ENCODE data around the gene LMOD1. TPM values are rescaled to one million over a fixed set of nuclear protein-coding genes. Genes with fewer than 3 reads are reported as not detected.

Gene LMOD1
- total and polyA plus RNA-seq, 2 of the 8 experiments (the other 6 are each of a cell fraction or from before 2014, with no cell fraction given): 0.77 to 1.4 TPM

DNA sequence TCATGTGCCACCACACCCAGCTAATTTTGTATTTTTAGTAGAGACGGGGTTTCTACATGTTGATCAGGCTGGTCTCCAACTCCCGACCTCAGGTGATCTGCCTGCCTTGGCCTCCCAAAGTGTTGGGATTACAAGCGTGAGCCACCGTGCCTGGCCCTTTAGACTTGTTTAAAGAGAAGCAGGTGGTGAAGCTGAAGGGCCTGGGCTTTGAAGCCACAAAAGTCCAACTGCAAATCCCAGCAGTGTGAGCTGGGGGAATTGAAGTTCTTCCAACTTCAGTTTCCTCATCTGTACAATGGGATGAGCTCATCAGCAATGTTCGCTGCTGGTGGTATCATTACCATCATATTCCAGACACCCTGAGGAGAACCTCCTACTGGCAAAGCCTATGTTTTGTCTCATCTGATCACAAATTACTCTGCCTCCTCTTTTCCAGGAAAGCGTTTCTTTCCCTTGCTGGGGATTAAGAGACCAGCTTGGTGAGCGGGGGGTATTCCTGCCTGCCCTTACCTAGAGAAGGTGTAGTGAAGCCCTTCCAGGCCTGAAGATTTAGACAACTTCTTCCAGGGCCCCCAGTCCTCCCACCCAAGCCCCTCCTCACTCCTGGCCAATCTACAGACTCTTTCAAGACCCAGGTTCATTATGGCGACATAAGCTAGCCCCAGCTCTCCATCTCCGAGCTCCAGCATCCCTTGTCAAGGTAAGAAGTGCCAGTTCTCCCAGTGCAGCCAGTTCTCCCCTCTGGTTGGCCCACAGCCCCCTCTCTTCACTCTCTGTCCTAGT is 60.1 kb downstream of the LMOD1 start:
- no peak overlapping the region for H2AFZ ChIP-seq (ENCODE audit: low read length)
- WGBS, 2 experiments (ENCODE audit: extremely low coverage in 1 of 2, insufficient coverage in 1 of 2, insufficient read length in 1 of 2, insufficient replicate concordance in 2 of 2, low coverage in 1 of 2, low lambda C conversion rate in 2 of 2, missing lambda C conversion rate in 1 of 2): 84% methylated on average over 8 of the region's 9 CpGs; no CpG with 5 or more reads in 1 of the 2 experiments
- H3K4me2 ChIP-seq (ENCODE audit: insufficient read depth in 1 of 2, low read depth in 2 of 2, low read length in 2 of 2): no peak overlapping the region
- peaks cover 4 to 11% (median 7%) of the 10 kb centered on the region in 4 experiments for H3K4me1 ChIP-seq (replicated peaks in 1 of 4; ENCODE audit: control insufficient read depth in 3 of 4, insufficient read depth in 4 of 4, low read length in 3 of 4)
- no peak overlapping the region for H4K8ac ChIP-seq (ENCODE audit: extremely low read depth, insufficient read depth, low read length)
- H3K9ac ChIP-seq (replicated peaks in 1 of 4; ENCODE audit: extremely low read depth in 1 of 4, low read depth in 3 of 4, low read length in 3 of 4): no peak overlapping the region
- H2AK5ac ChIP-seq (ENCODE audit: low read depth, low read length): no peak overlapping the region
- ChIA-PET CTCF (ENCODE audit: partially characterized antibody) (interaction anchor here (1.1 to 14.8 kb wide), 8 partner anchors 7 to 124 kb away, joined by 3 to 244 read pairs (median 6); partner anchors contain the start of gene ELF3), POLR2A (ENCODE audit: partially characterized antibody) (interaction anchor here (0.5 to 1.5 kb wide), 5 partner anchors 10 to 177 kb away, joined by 3 to 5 read pairs (median 4); partner anchors contain the start of gene TIMM17A)
- H3K79me1 ChIP-seq (ENCODE audit: low read depth, low read length): no peaks in the 10 kb centered on the region
- no peak overlapping the region for H2BK15ac ChIP-seq (ENCODE audit: low read length)
- no peak overlapping the region for H3K14ac ChIP-seq (ENCODE audit: insufficient read length)
- no peak overlapping the region for H3K4ac ChIP-seq (replicated peaks; ENCODE audit: insufficient read length, low read depth, low read length)
- no peaks in the 10 kb centered on the region for H3K9me3 ChIP-seq (ENCODE audit: insufficient read depth in 2 of 2, low read depth in 1 of 2, low read length in 1 of 2)
- H4K20me1 ChIP-seq (replicated peaks in 1 of 2; ENCODE audit: control insufficient read depth in 1 of 2, insufficient read depth in 2 of 2, low read length in 2 of 2): no peaks in the 10 kb centered on the region
- H2BK20ac ChIP-seq (ENCODE audit: low read length): no peak overlapping the region
- H4K5ac ChIP-seq (ENCODE audit: insufficient read length, low read depth, low read length): no peak overlapping the region
- H3K4me3 ChIP-seq (ENCODE audit: extremely low read depth in 1 of 4, insufficient read depth in 2 of 4, low read depth in 3 of 4, low read length in 4 of 4): no peak overlapping the region
- no peaks in the 10 kb centered on the region for H3K79me2 ChIP-seq (ENCODE audit: control insufficient read depth in 1 of 2, insufficient read depth in 2 of 2, low read length in 2 of 2)
- no peak overlapping the region for H4K91ac ChIP-seq (replicated peaks; ENCODE audit: insufficient read length, low read length)
- no peak overlapping the region for H2BK120ac ChIP-seq (replicated peaks; ENCODE audit: low read depth, low read length)
- no peak overlapping the region for H2BK12ac ChIP-seq (ENCODE audit: low read depth, low read length)
- H3K23ac ChIP-seq (ENCODE audit: insufficient read length): no peak overlapping the region
- no peak overlapping the region for H2BK5ac ChIP-seq (ENCODE audit: low read depth, low read length)
- no peaks in the 10 kb centered on the region for H3K36me3 ChIP-seq (ENCODE audit: control insufficient read depth in 2 of 4, insufficient read depth in 4 of 4, low read length in 3 of 4)
- H3K56ac ChIP-seq (replicated peaks; ENCODE audit: insufficient read length, low read depth, low read length): no peak overlapping the region
- FAIRE-seq (no peak), DNase-seq (ENCODE audit: low read depth in 1 of 2, low spot score in 2 of 2) (no peak)
- no peak overlapping the region for H3K18ac ChIP-seq (ENCODE audit: extremely low read depth, low read length)
- peaks cover 0 to 10% (median 6%) of the 10 kb centered on the region in 4 experiments; a peak in 4 of 7 replicates for H3K27me3 ChIP-seq (replicated peaks in 1 of 4; ENCODE audit: control insufficient read depth in 3 of 4, extremely low read depth in 1 of 4, insufficient read depth in 3 of 4, low read length in 3 of 4)
- H3K27ac ChIP-seq (ENCODE audit: low read depth, low read length): no peak overlapping the region
- H3K23me2 ChIP-seq (ENCODE audit: low read depth, low read length): peaks cover 14% of the 10 kb centered on the region; the same call in 1 of the 2 replicates
- TF ChIP-seq SUZ12 (IDR thresholded peaks at IDR 0.05; ENCODE audit: low read length): no peak
- no peak for TF ChIP-seq GABPA (IDR thresholded peaks at IDR 0.05; ENCODE audit: borderline replicate concordance, insufficient read depth, low read length)
- no peak for TF ChIP-seq CTCF (IDR thresholded peaks at IDR 0.05; ENCODE audit: control extremely low read depth in 1 of 3, insufficient read depth in 1 of 3, low read depth in 1 of 3, low read length in 3 of 3)
